Endothelial cell of umbilical vein (primary cell): Measurements from ENCODE around the gene EXOC7. TPM values are rescaled to one million over a fixed set of nuclear protein-coding genes. Genes with fewer than 3 reads are reported as not detected.

Source experiments
- BruUV-seq: library from RNA; stranded (reverse); fragments of 400-500 nt; replicated peaks from 2 replicates; lab custom pipeline; 2021; lab: Mats Ljungman, UMichigan
- CTCF ChIA-PET: fragments of 300-600, 350-600 bp; sonication (Branson Sonifier 250); formaldehyde crosslinking; loops from one replicate; lab custom pipeline; 2021; ENCODE audit warnings: antibody characterized with exemption, inconsistent platforms; lab: Charles Lee
- POLR2A ChIA-PET: fragments of 300-600, 350-600 bp; sonication (Branson Sonifier 250); formaldehyde crosslinking; loops from one replicate; lab custom pipeline; 2021; ENCODE audit warnings: antibody characterized with exemption, inconsistent platforms; lab: Charles Lee
- DNase-seq: peaks from one replicate; pipeline ENCODE4 v3.0.0-alpha.2; 2011; ENCODE audit warnings: low read depth, low spot score
- FAIRE-seq: peaks from 2 replicates; lab custom pipeline; 2011; peaks lifted over from hg19 to GRCh38; lab: Jason Lieb, UNC
- H2AFZ ChIP-seq: 2 replicates; pipeline ENCODE4 v1.6.0; 2012; ENCODE audit warnings: low read depth, low read length, control low read depth, inconsistent platforms
- H3K27ac ChIP-seq: 2 replicates; pipeline ENCODE4 v1.5.1; 2011; ENCODE audit warnings: low read depth, mild to moderate bottlenecking, control low read depth, low read length, moderate library complexity; ENCODE audit not compliant: insufficient read depth
- H3K27me3 ChIP-seq, 2 experiments: 2 replicates each; pipeline versions ENCODE4 v1.6.0 to v1.6.1; 2011; ENCODE audit warnings: low read length in 2 of 2, mixed read lengths in 1 of 2; ENCODE audit not compliant: control insufficient read depth in 2 of 2, insufficient read depth in 2 of 2
- H3K36me3 ChIP-seq, 2 experiments: 2 replicates in 1 of 2; 3 replicates in 1 of 2; pipeline ENCODE4 v1.5.1; 2011; ENCODE audit warnings: low read length in 2 of 2, mild to moderate bottlenecking in 1 of 2, moderate library complexity in 1 of 2; ENCODE audit not compliant: control insufficient read depth in 2 of 2, insufficient read depth in 2 of 2; ENCODE audit errors: extremely low read depth in 1 of 2
- H3K4me1 ChIP-seq: 3 replicates; pipeline ENCODE4 v1.5.1; 2011; ENCODE audit warnings: mild to moderate bottlenecking, low read length; ENCODE audit not compliant: control insufficient read depth, insufficient read depth; ENCODE audit errors: extremely low read depth
- H3K4me2 ChIP-seq: 2 replicates; pipeline ENCODE4 v1.6.1; 2011; ENCODE audit warnings: low read length, control low read depth, mixed read lengths; ENCODE audit not compliant: insufficient read depth
- H3K4me3 ChIP-seq, 3 experiments: fragments of 200-600 bp in 1 of 3; sonication (generic), shearing (Covaris generic) in 1 of 3; replicated peaks in 1 of 3; 2 replicates each; pipeline ENCODE4 v1.5.1; 2011 to 2016; ENCODE audit warnings: control low read depth in 3 of 3, low read length in 3 of 3, mild to moderate bottlenecking in 2 of 3, inconsistent platforms in 1 of 3, low read depth in 1 of 3, moderate library complexity in 1 of 3; ENCODE audit not compliant: insufficient read depth in 1 of 3
- H3K79me2 ChIP-seq: 2 replicates; pipeline ENCODE4 v1.6.0; 2012; ENCODE audit warnings: low read length, inconsistent platforms; ENCODE audit not compliant: control insufficient read depth, insufficient read depth
- H3K9ac ChIP-seq: replicated peaks from 2 replicates; pipeline ENCODE3; 2011; ENCODE audit warnings: low read length, control low read depth; ENCODE audit not compliant: insufficient read depth; ENCODE audit errors: extremely low read depth
- H3K9me1 ChIP-seq: replicated peaks from 3 replicates; pipeline ENCODE4 v1.6.0; 2011; ENCODE audit warnings: mild to moderate bottlenecking, low read length; ENCODE audit not compliant: control insufficient read depth, insufficient read depth; ENCODE audit errors: extremely low read depth
- H3K9me3 ChIP-seq: replicated peaks from 2 replicates; pipeline ENCODE4 v1.5.1; 2012; ENCODE audit warnings: low read length, inconsistent platforms; ENCODE audit not compliant: control insufficient read depth, insufficient read depth
- H4K20me1 ChIP-seq: replicated peaks from 2 replicates; pipeline ENCODE3; 2011; ENCODE audit warnings: mild to moderate bottlenecking, low read length; ENCODE audit not compliant: control insufficient read depth, insufficient read depth; ENCODE audit errors: extremely low read depth
- EZH2 ChIP-seq: IDR thresholded peaks from 2 replicates; pipeline ENCODE4 v1.6.1; 2012; ENCODE audit warnings: borderline replicate concordance, low read depth, mild to moderate bottlenecking, moderate library complexity, low read length, inconsistent platforms; ENCODE audit not compliant: severe bottlenecking
- FOS ChIP-seq: IDR thresholded peaks from 2 replicates; pipeline ENCODE4 v1.6.1; 2011; ENCODE audit warnings: mild to moderate bottlenecking, low read length, moderate library complexity, borderline replicate concordance; ENCODE audit not compliant: insufficient read depth
- GATA2 ChIP-seq: IDR thresholded peaks from 2 replicates; pipeline ENCODE4 v1.7.0; 2011; ENCODE audit warnings: low read depth, mild to moderate bottlenecking, moderate library complexity, mixed read lengths, low read length; ENCODE audit not compliant: insufficient read length, insufficient read depth
- JUN ChIP-seq: IDR thresholded peaks from 2 replicates; pipeline ENCODE4 v1.6.1; 2011; ENCODE audit warnings: borderline replicate concordance, low read depth; ENCODE audit not compliant: insufficient read length, insufficient read depth
- MYC ChIP-seq: IDR thresholded peaks from one replicate; pipeline ENCODE4 v1.6.1; 2011; ENCODE audit warnings: mild to moderate bottlenecking, low read depth, low read length
- POLR2A ChIP-seq: IDR thresholded peaks from 2 replicates; pipeline ENCODE4 v1.6.1; 2012; ENCODE audit warnings: low read depth, mild to moderate bottlenecking, control low read depth, low read length
- POLR2AphosphoS5 ChIP-seq: IDR thresholded peaks from 2 replicates; pipeline ENCODE4 v1.6.1; 2012; ENCODE audit warnings: low read depth, mild to moderate bottlenecking, control low read depth, low read length, moderate library complexity; ENCODE audit not compliant: insufficient read depth
- dilution Hi-C: fragments of 300-500 bp; cut with MboI; formaldehyde crosslinking; loops from one replicate; pipeline ENCODE4 v1.15.0; 2019; ENCODE audit warnings: low sequenced_read_pairs; ENCODE audit not compliant: extremely low pct_ligation_motif_present
- intact Hi-C: fragments of 100-400 bp; cut with micrococcal nuclease; formaldehyde crosslinking; loops from one replicate; pipeline ENCODE4 v1.10.0; 2022
- polyA plus RNA-seq, 4 experiments: library from polyadenylated mRNA; depleted of rRNA in 3 of 4; stranded (reverse) in 3 of 4; unstranded in 1 of 4; fragments of >200 nt; gene quantifications; 2 replicates each; pipeline versions ENCODE4 v1.2.1 to v1.2.3, GENCODE V29; 2011 to 2012; ENCODE audit warnings: missing spikeins in 1 of 4
- total RNA-seq: library from RNA; stranded (reverse); gene quantifications from 2 replicates; pipeline ENCODE4 v1.2.3, GENCODE V29; 2021
- TF ChIP-seq, protein P1 (sequence below): IDR thresholded peaks from 2 replicates; pipeline ENCODE4 v1.6.1; 2011; ENCODE audit not compliant: insufficient read depth, insufficient read length
- TF ChIP-seq, protein P2 (sequence below), 2 donors: IDR thresholded peaks; 1 replicate in 1 of 2; 2 replicates in 1 of 2; pipeline ENCODE4 v1.5.1; 2011; ENCODE audit warnings: low read length in 2 of 2, mild to moderate bottlenecking in 2 of 2, moderate library complexity in 2 of 2, control low read depth in 1 of 2, inconsistent platforms in 1 of 2, low read depth in 1 of 2; ENCODE audit not compliant: insufficient read depth in 1 of 2; ENCODE audit errors: extremely low read depth in 1 of 2

The EXOC7 gene
- total and polyA plus RNA-seq, 2 donors (not counting 3 experiments of a cell fraction or from before 2014, with no cell fraction given) = 91.5 to 137 TPM

DNA sequence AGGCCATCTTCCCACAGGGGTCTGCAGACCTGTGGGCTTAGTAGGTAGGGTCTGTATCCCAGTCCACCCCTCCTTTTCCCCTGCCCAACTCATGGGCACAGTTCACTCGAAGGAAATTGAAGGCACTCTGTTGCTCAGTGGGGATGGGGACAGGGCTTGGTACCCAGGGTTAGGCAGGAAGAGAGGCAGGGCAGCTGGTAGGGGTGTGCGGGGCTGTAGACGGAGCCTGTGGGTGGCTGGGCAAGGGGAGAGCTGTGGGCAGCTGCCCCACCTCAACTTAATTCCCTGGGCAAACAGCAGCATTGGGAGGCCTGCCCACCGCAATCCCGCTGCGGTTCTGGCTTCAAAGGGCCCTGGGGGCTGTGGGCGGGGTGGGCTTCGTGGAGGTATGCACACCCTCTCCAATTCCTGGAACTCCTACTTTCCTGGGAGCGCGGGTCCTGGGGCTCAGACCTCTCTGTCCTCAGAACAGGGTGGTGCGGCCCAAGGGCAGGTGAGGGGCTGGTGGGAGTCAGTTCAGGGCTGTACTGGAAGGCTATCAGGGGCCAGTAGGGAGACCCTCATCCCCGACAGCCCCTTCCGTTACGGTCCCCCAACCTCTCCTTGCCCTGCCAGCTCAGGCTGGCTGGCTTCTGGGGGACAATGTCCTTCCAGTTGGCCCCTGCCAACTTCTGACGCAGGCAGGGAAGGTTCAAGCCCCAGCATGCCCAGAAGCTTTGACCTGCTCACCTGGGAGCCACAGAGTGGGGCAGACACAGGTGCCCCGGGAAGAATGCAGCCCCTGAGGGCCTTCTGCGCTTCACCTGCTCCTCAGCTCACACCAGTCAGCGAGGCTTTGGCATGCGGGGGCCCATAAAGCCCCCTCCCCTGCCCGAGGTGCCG, 28.3 kb upstream of the EXOC7 start:
- intact Hi-C loops = no loop called here
- no peak for DNase-seq
- CTCF ChIA-PET = interaction anchor here (0.8 to 1.6 kb wide), 3 partner anchors 9 to 50 kb away, joined by 3 to 4 read pairs (median 3); partner anchors contain the start of gene FOXJ1
- dilution Hi-C loops = no loop called here
- Histone ChIP-seq H3K9ac (no peak overlapping the region), H3K79me2 (no peaks in the 10 kb centered on the region), H3K4me1 (no peaks in the 10 kb centered on the region), H4K20me1 (no peaks in the 10 kb centered on the region), H3K27me3 (peaks cover 2 to 4% of the 10 kb centered on the region in 2 experiments), H2AFZ (no peak overlapping the region), H3K4me3 (no peak overlapping the region), H3K9me1 (no peaks in the 10 kb centered on the region), H3K9me3 (no peaks in the 10 kb centered on the region), H3K27ac (no peak overlapping the region), H3K36me3 (no peaks in the 10 kb centered on the region), H3K4me2 (no peak overlapping the region)
- no TSS peak for BruUV-seq
- POLR2A ChIA-PET = no interaction called here
- TF ChIP-seq, protein P1, sequence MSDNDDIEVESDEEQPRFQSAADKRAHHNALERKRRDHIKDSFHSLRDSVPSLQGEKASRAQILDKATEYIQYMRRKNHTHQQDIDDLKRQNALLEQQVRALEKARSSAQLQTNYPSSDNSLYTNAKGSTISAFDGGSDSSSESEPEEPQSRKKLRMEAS = no peak
- no peak for TF ChIP-seq FOS
- TF ChIP-seq JUN = no peak
- no peak for TF ChIP-seq GATA2
- TF ChIP-seq EZH2 = no peak
- no peak for TF ChIP-seq MYC
- TF ChIP-seq POLR2A = no peak
- no peak for TF ChIP-seq POLR2AphosphoS5
- TF ChIP-seq, protein P2, sequence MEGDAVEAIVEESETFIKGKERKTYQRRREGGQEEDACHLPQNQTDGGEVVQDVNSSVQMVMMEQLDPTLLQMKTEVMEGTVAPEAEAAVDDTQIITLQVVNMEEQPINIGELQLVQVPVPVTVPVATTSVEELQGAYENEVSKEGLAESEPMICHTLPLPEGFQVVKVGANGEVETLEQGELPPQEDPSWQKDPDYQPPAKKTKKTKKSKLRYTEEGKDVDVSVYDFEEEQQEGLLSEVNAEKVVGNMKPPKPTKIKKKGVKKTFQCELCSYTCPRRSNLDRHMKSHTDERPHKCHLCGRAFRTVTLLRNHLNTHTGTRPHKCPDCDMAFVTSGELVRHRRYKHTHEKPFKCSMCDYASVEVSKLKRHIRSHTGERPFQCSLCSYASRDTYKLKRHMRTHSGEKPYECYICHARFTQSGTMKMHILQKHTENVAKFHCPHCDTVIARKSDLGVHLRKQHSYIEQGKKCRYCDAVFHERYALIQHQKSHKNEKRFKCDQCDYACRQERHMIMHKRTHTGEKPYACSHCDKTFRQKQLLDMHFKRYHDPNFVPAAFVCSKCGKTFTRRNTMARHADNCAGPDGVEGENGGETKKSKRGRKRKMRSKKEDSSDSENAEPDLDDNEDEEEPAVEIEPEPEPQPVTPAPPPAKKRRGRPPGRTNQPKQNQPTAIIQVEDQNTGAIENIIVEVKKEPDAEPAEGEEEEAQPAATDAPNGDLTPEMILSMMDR (IDR thresholded peaks at IDR 0.05; ENCODE audit: extremely low read depth in 1 of 2, insufficient read depth in 1 of 2, low read depth in 1 of 2, low read length in 2 of 2) = no peak
- FAIRE-seq = no peak
